Endothelial cell of umbilical vein (primary cell): ENCODE results near the gene TMEM186. TPM values are rescaled to one million over a fixed set of nuclear protein-coding genes. Genes with fewer than 3 reads are reported as not detected.

Source experiments
- BruUV-seq: library from RNA; stranded (reverse); fragments of 400-500 nt; replicated peaks from 2 replicates; lab custom pipeline; 2021; lab: Mats Ljungman, UMichigan
- CTCF ChIA-PET: fragments of 300-600, 350-600 bp; sonication (Branson Sonifier 250); formaldehyde crosslinking; loops from one replicate; lab custom pipeline; 2021; ENCODE audit warnings: antibody characterized with exemption, inconsistent platforms; lab: Charles Lee
- POLR2A ChIA-PET: fragments of 300-600, 350-600 bp; sonication (Branson Sonifier 250); formaldehyde crosslinking; loops from one replicate; lab custom pipeline; 2021; ENCODE audit warnings: antibody characterized with exemption, inconsistent platforms; lab: Charles Lee
- DNase-seq: peaks from one replicate; pipeline ENCODE4 v3.0.0-alpha.2; 2011; ENCODE audit warnings: low read depth, low spot score
- FAIRE-seq: peaks from 2 replicates; lab custom pipeline; 2011; peaks lifted over from hg19 to GRCh38; lab: Jason Lieb, UNC
- H2AFZ ChIP-seq: 2 replicates; pipeline ENCODE4 v1.6.0; 2012; ENCODE audit warnings: low read depth, low read length, control low read depth, inconsistent platforms
- H3K27ac ChIP-seq: 2 replicates; pipeline ENCODE4 v1.5.1; 2011; ENCODE audit warnings: low read depth, mild to moderate bottlenecking, control low read depth, low read length, moderate library complexity; ENCODE audit not compliant: insufficient read depth
- H3K27me3 ChIP-seq, 2 experiments: 2 replicates each; pipeline versions ENCODE4 v1.6.0 to v1.6.1; 2011; ENCODE audit warnings: low read length in 2 of 2, mixed read lengths in 1 of 2; ENCODE audit not compliant: control insufficient read depth in 2 of 2, insufficient read depth in 2 of 2
- H3K36me3 ChIP-seq, 2 experiments: 2 replicates in 1 of 2; 3 replicates in 1 of 2; pipeline ENCODE4 v1.5.1; 2011; ENCODE audit warnings: low read length in 2 of 2, mild to moderate bottlenecking in 1 of 2, moderate library complexity in 1 of 2; ENCODE audit not compliant: control insufficient read depth in 2 of 2, insufficient read depth in 2 of 2; ENCODE audit errors: extremely low read depth in 1 of 2
- H3K4me1 ChIP-seq: 3 replicates; pipeline ENCODE4 v1.5.1; 2011; ENCODE audit warnings: mild to moderate bottlenecking, low read length; ENCODE audit not compliant: control insufficient read depth, insufficient read depth; ENCODE audit errors: extremely low read depth
- H3K4me2 ChIP-seq: 2 replicates; pipeline ENCODE4 v1.6.1; 2011; ENCODE audit warnings: low read length, control low read depth, mixed read lengths; ENCODE audit not compliant: insufficient read depth
- H3K4me3 ChIP-seq, 3 experiments: fragments of 200-600 bp in 1 of 3; sonication (generic), shearing (Covaris generic) in 1 of 3; replicated peaks in 1 of 3; 2 replicates each; pipeline ENCODE4 v1.5.1; 2011 to 2016; ENCODE audit warnings: control low read depth in 3 of 3, low read length in 3 of 3, mild to moderate bottlenecking in 2 of 3, inconsistent platforms in 1 of 3, low read depth in 1 of 3, moderate library complexity in 1 of 3; ENCODE audit not compliant: insufficient read depth in 1 of 3
- H3K79me2 ChIP-seq: 2 replicates; pipeline ENCODE4 v1.6.0; 2012; ENCODE audit warnings: low read length, inconsistent platforms; ENCODE audit not compliant: control insufficient read depth, insufficient read depth
- H3K9ac ChIP-seq: replicated peaks from 2 replicates; pipeline ENCODE3; 2011; ENCODE audit warnings: low read length, control low read depth; ENCODE audit not compliant: insufficient read depth; ENCODE audit errors: extremely low read depth
- H3K9me1 ChIP-seq: replicated peaks from 3 replicates; pipeline ENCODE4 v1.6.0; 2011; ENCODE audit warnings: mild to moderate bottlenecking, low read length; ENCODE audit not compliant: control insufficient read depth, insufficient read depth; ENCODE audit errors: extremely low read depth
- H3K9me3 ChIP-seq: replicated peaks from 2 replicates; pipeline ENCODE4 v1.5.1; 2012; ENCODE audit warnings: low read length, inconsistent platforms; ENCODE audit not compliant: control insufficient read depth, insufficient read depth
- H4K20me1 ChIP-seq: replicated peaks from 2 replicates; pipeline ENCODE3; 2011; ENCODE audit warnings: mild to moderate bottlenecking, low read length; ENCODE audit not compliant: control insufficient read depth, insufficient read depth; ENCODE audit errors: extremely low read depth
- EZH2 ChIP-seq: IDR thresholded peaks from 2 replicates; pipeline ENCODE4 v1.6.1; 2012; ENCODE audit warnings: borderline replicate concordance, low read depth, mild to moderate bottlenecking, moderate library complexity, low read length, inconsistent platforms; ENCODE audit not compliant: severe bottlenecking
- FOS ChIP-seq: IDR thresholded peaks from 2 replicates; pipeline ENCODE4 v1.6.1; 2011; ENCODE audit warnings: mild to moderate bottlenecking, low read length, moderate library complexity, borderline replicate concordance; ENCODE audit not compliant: insufficient read depth
- GATA2 ChIP-seq: IDR thresholded peaks from 2 replicates; pipeline ENCODE4 v1.7.0; 2011; ENCODE audit warnings: low read depth, mild to moderate bottlenecking, moderate library complexity, mixed read lengths, low read length; ENCODE audit not compliant: insufficient read length, insufficient read depth
- JUN ChIP-seq: IDR thresholded peaks from 2 replicates; pipeline ENCODE4 v1.6.1; 2011; ENCODE audit warnings: borderline replicate concordance, low read depth; ENCODE audit not compliant: insufficient read length, insufficient read depth
- MAX ChIP-seq: IDR thresholded peaks from 2 replicates; pipeline ENCODE4 v1.6.1; 2011; ENCODE audit not compliant: insufficient read depth, insufficient read length
- MYC ChIP-seq: IDR thresholded peaks from one replicate; pipeline ENCODE4 v1.6.1; 2011; ENCODE audit warnings: mild to moderate bottlenecking, low read depth, low read length
- POLR2A ChIP-seq: IDR thresholded peaks from 2 replicates; pipeline ENCODE4 v1.6.1; 2012; ENCODE audit warnings: low read depth, mild to moderate bottlenecking, control low read depth, low read length
- POLR2AphosphoS5 ChIP-seq: IDR thresholded peaks from 2 replicates; pipeline ENCODE4 v1.6.1; 2012; ENCODE audit warnings: low read depth, mild to moderate bottlenecking, control low read depth, low read length, moderate library complexity; ENCODE audit not compliant: insufficient read depth
- dilution Hi-C: fragments of 300-500 bp; cut with MboI; formaldehyde crosslinking; loops from one replicate; pipeline ENCODE4 v1.15.0; 2019; ENCODE audit warnings: low sequenced_read_pairs; ENCODE audit not compliant: extremely low pct_ligation_motif_present
- intact Hi-C: fragments of 100-400 bp; cut with micrococcal nuclease; formaldehyde crosslinking; loops from one replicate; pipeline ENCODE4 v1.10.0; 2022
- polyA plus RNA-seq, 4 experiments: library from polyadenylated mRNA; depleted of rRNA in 3 of 4; stranded (reverse) in 3 of 4; unstranded in 1 of 4; fragments of >200 nt; gene quantifications; 2 replicates each; pipeline versions ENCODE4 v1.2.1 to v1.2.3, GENCODE V29; 2011 to 2012; ENCODE audit warnings: missing spikeins in 1 of 4
- total RNA-seq: library from RNA; stranded (reverse); gene quantifications from 2 replicates; pipeline ENCODE4 v1.2.3, GENCODE V29; 2021
- TF ChIP-seq, protein P1 (sequence below), 2 donors: IDR thresholded peaks; 1 replicate in 1 of 2; 2 replicates in 1 of 2; pipeline ENCODE4 v1.5.1; 2011; ENCODE audit warnings: low read length in 2 of 2, mild to moderate bottlenecking in 2 of 2, moderate library complexity in 2 of 2, control low read depth in 1 of 2, inconsistent platforms in 1 of 2, low read depth in 1 of 2; ENCODE audit not compliant: insufficient read depth in 1 of 2; ENCODE audit errors: extremely low read depth in 1 of 2

Gene TMEM186
- total and polyA plus RNA-seq, 2 donors (not counting 3 experiments of a cell fraction or from before 2014, with no cell fraction given) = 8.0 to 9.6 TPM

DNA sequence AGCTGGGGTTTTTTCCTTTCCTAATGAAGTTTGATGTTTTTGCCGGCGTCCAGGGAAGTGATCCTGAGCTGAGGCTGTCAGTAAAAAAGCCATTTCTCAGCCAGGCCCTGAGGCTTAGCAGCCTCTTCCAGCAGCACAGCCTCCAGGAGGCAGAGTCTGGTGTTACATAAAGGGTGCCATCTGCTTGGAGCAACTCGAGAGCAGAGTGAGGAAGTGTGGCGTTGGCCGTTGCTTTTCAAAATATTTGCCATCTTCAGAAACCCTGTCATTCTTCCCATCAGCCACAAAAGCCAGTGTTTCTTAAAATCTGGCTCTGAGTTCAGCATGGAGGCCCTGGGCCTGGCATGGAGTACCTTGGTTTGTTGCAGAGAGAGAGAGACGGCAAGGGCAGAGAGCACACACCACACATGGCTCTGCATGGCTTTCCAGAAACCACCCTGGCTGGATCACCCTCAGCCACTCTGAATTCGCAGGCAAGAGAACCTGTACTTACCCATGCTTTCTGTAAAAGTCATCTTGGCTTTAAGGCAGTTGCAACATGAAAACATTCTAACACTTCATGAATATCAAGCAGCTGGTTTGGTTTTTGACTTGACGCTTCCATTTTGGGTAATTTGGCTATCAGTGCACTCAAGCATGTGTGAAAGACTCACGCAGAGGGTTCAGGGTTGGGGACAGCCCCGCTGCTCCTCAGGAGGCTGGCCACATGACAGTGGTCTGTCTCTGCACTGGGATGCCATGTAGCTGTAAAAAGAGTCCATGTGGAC lies 21.2 kb upstream of the TMEM186 start:
- CTCF ChIA-PET = interaction anchor here (1.3 to 1.9 kb wide), 2 partner anchors 10 to 18 kb away, joined by 3 to 4 read pairs; no protein-coding TSS in a partner anchor

More for the DNA sequence above, 21.2 kb upstream of the TMEM186 start:
- no peak overlapping the region for H2AFZ ChIP-seq
- H3K4me3 ChIP-seq = no peak overlapping the region
- no peaks in the 10 kb centered on the region for H3K27me3 ChIP-seq
- H3K4me2 ChIP-seq = no peak overlapping the region
- dilution Hi-C loops = no loop called here
- peaks cover 4% of the 10 kb centered on the region for H4K20me1 ChIP-seq
- H3K9ac ChIP-seq = no peak overlapping the region
- H3K36me3 ChIP-seq = peaks cover 20 to 29% of the 10 kb centered on the region in 2 experiments
- BruUV-seq = no TSS peak
- POLR2A ChIA-PET = no interaction called here
- H3K9me3 ChIP-seq = no peaks in the 10 kb centered on the region
- H3K79me2 ChIP-seq = peaks cover 4% of the 10 kb centered on the region
- DNase-seq (no peak), FAIRE-seq (no peak)
- intact Hi-C loops = no loop called here
- no peaks in the 10 kb centered on the region for H3K9me1 ChIP-seq
- no peaks in the 10 kb centered on the region for H3K4me1 ChIP-seq
- no peak for TF ChIP-seq MYC
- TF ChIP-seq, protein P1, sequence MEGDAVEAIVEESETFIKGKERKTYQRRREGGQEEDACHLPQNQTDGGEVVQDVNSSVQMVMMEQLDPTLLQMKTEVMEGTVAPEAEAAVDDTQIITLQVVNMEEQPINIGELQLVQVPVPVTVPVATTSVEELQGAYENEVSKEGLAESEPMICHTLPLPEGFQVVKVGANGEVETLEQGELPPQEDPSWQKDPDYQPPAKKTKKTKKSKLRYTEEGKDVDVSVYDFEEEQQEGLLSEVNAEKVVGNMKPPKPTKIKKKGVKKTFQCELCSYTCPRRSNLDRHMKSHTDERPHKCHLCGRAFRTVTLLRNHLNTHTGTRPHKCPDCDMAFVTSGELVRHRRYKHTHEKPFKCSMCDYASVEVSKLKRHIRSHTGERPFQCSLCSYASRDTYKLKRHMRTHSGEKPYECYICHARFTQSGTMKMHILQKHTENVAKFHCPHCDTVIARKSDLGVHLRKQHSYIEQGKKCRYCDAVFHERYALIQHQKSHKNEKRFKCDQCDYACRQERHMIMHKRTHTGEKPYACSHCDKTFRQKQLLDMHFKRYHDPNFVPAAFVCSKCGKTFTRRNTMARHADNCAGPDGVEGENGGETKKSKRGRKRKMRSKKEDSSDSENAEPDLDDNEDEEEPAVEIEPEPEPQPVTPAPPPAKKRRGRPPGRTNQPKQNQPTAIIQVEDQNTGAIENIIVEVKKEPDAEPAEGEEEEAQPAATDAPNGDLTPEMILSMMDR (IDR thresholded peaks at IDR 0.05; ENCODE audit: extremely low read depth in 1 of 2, insufficient read depth in 1 of 2, low read depth in 1 of 2, low read length in 2 of 2) = no peak
- no peak for TF ChIP-seq EZH2
- no peak for TF ChIP-seq POLR2A
- no peak for TF ChIP-seq POLR2AphosphoS5
- TF ChIP-seq JUN = no peak
- no peak for TF ChIP-seq GATA2
- TF ChIP-seq MAX = no peak
- TF ChIP-seq FOS = no peak
- no peak overlapping the region for H3K27ac ChIP-seq
